CD4-positive, alpha-beta T cell treated with Interferon alpha-2 for 1 hour (primary cell): Measurements from ENCODE around the gene SCLT1.
A peak's percentile ranks its signal among the peaks of the same experiment; 100 is the strongest.
"Not testable (repeated sequence)": the region's sequence is repeated elsewhere in the genome, so short reads cannot be mapped to it uniquely, and the experiment has no call there.

Experiments
- DNase-seq, 2 donors: peaks; one replicate each; pipeline ENCODE4 v3.0.0-alpha.2; 2020 to 2022

SCLT1 gene

DNA sequence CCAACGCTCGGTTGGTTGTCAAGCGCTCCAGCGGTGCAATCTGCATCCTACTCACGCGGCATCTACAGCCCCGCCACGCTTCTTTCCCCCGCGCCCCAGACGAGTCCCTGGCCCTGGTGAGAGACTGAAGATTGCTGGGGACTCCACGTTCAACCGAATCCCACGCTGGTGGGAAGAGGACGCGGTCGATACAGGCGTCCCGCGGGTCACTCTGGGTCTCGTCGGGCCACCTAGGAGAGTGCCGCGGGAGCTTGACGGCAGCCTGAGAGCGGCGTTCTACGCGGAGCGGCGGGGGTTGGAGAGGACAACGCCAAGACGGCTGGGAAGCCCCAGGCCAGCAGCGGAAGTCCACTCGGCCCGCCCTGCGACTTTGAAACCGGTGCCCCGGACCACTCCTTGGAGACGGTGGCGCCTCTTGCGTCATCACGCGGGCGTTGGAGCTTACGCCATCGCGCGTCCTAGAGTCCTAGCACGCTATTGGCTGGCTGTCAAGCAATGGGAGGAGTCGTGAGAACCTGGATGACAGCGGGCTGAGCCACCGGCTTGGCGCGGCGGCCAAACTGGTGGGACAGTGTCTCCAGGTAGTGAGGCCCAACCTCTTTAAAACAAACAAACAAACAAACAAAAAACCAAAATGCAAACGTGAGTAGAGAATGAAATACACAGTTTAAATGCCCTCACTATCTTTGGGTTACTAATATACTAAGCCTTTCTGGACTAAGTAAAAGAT lies at the start of gene SCLT1:
TSS of gene SCLT1 (minus strand) at position 349 of the 730 bp plus-strand sequence. CDS start 436 bp downstream, outside the sequence.
- DNase-seq = peak; percentile 96

- no peak for DNase-seq
These were observed 47.2 kb upstream of the SCLT1 start for GRCh38 chr4:129140521-129140920.

GRCh38 chr4:129138810-129139496 lies 45.6 kb upstream of the SCLT1 start:
- DNase-seq = no peak

- DNase-seq = no peak
These were observed 43.1 kb upstream of the SCLT1 start for GRCh38 chr4:129136433-129136832.

DNA sequence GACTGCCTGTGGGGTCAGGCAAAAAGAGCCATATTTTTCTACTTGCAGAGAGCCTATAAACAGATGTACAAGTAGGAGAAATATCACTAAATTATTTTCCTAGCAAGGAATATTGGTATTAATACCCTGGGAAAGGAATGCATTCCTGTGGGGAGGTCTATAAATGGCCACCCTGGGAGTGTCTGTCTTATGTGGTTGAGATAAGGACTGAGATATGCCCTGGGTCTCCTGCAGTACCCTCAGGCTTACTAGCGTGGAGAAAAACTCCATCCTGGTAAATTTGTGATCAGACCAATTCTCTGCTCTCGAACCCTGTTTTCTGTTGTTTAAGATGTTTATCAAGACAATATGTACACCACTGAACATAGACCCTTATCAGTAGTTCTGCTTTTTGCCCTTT lies 38.0 kb upstream of the SCLT1 start:
- DNase-seq = no peak

DNA sequence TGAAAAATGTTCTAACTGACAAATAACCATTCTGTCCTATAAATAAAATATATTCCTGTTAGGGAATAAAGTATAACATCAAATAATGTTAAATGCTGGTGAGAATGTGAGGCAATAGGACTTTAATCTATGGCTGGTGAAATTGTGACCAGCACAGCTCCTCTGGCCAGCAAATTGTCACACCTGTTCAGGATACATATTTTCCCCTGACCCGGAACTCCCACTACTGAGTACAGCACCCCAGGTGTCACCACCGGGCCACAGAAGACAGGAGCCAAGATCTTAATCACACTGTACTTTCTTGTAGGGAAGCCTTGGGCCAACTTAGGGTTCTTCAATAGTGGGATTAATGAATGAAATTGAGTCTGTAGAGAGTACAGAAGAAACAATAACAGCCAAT lies 35.8 kb upstream of the SCLT1 start:
- no peak for DNase-seq

DNA sequence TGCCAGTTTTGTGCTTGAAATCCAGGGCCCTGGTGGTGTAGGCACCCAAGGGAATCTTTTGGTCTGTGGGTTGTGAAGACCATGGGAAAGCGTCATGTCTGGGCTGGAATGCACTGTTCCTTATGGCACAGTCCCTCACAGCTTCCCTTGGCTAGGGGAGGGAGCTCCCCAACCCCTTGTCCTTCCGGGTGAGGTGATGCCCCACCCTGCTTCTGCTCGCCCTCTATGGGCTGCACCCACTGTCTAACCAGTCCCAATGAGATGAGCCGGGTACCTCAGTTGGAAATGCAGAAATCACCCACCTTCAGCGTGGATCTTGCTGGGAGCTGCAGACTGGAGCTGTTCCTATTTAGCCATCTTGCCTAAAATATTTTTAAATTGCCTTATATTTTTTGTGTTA lies 33.3 kb upstream of the SCLT1 start:
- DNase-seq = not testable (repeated sequence)

DNA sequence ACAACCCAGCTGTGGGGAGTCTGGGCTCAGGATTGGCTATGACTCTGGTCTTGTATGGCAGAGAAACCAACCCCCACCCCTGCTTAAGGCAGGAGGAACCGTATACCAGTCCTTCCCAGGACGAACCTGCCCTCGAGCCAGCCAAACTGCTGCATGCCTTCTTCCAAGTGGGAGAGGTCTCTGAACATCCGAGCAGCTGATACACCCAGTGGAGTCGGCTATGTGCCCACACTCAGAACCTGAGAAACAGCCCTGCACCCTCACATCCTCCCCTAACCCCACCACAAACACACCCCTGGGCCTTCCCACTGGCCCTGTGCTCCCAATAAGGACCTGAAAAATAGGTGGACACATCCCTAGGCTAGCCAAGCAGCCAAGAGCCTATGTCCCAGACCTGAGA lies 24.4 kb upstream of the SCLT1 start:
- no peak for DNase-seq

- no peak for DNase-seq
These were observed 20.6 kb upstream of the SCLT1 start for GRCh38 chr4:129113919-129114318.

DNA sequence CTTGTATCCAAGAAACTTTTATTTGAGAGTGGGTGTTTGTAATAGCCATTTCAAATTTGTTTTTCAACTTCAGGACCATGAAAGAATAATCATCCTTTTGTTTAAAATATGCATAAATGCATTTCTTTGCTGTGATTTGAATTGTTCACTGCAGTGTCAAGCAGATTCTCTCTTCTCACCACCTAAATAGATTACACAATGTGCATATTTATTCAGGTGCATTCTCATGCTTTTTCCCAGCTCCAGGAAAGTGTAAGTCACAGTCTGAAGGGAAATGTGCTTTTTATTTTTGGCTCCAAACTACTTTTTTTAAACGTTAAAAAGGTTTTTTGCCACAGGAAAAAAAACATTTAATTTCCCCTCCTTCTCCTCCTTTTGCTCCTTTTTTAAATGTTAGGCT lies 20.1 kb upstream of the SCLT1 start:
- no peak for DNase-seq

GRCh38 chr4:129111919-129112318 lies 18.6 kb upstream of the SCLT1 start:
- no peak for DNase-seq

GRCh38 chr4:129110931-129111330 lies 17.6 kb upstream of the SCLT1 start:
- DNase-seq = no peak

DNA sequence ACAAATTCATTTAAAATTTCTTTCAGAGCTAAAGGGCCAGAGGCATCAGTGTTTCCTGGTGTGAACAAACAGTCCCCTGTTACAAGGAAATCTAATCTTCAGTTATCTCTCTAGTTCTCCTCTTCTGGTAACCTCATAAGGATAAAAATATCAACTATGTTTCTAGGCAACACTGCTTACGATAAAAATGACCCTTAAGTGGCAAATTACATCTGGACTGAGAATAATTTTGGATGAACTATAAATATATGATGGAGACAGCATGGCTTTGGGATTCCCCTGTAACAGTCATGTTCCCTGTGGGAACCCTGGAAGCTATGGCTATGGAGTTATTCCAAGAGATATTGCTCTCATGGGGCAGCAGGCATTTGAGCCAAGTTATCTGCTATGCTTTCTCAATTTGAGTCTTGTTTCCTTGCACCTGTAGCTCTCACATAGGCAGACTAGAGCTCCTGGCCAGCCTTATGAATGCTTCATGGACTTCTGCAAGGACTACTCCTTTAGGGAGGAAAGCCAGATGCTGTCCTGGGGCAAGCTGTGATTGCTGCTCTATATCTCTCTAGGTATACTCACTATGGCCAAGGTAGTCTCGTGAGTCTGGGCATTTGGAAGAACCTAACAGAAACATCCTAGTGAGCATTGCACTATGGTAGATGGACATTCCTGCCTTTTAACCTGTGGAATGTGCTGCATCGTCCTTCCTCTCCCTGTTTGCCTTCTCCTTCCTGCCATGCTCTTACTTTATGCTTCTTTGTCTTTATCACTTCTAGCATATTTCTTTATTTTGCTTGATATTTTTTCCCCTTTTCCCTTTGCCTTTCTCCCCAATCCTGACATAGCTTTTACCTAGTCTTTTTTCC lies 16.9 kb upstream of the SCLT1 start:
- no peak for DNase-seq

DNA sequence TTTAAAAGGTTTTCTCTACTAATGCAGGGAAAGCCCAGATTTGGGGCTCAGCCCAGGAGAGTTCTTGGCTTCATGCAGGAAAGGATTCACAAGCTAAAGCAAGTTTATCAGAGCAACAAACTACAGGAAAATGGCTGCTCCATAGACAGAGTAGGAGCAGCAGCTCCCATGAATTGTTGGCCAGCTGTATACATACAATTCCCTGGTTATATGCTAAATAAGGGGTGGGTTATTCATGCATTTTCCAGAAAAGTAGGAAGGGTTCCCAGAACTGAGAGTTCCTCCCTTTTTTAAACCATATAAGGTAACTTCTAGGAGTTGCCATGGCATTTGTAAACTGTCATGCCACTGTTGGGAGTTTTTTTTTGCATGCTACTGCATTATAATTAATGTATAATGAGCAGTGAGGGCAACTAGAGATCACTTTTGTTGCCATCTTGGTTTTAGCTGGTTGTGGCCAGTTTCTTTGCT lies 5.2 kb upstream of the SCLT1 start:
- no peak for DNase-seq

- peak; percentile 89 to 92 for DNase-seq
These were observed 2.6 kb upstream of the SCLT1 start, which contains the start of gene C4orf33 for GRCh38 chr4:129095811-129096454. Gene C4orf33, plus strand, starts transcription at chr4:129096152. Its CDS starts 6,459 bp downstream, at chr4:129102611.

- peak in 1 of 2 donors; percentile 21 for DNase-seq
These were observed 1.0 kb upstream of the SCLT1 start for GRCh38 chr4:129094347-129094746.

GRCh38 chr4:129092631-129093190 lies 628 bp downstream of the SCLT1 start:
- peak in 1 of 2 donors; percentile 16 for DNase-seq

- DNase-seq = no peak
These were observed 5.8 kb downstream of the SCLT1 start for GRCh38 chr4:129087516-129087915.

DNA sequence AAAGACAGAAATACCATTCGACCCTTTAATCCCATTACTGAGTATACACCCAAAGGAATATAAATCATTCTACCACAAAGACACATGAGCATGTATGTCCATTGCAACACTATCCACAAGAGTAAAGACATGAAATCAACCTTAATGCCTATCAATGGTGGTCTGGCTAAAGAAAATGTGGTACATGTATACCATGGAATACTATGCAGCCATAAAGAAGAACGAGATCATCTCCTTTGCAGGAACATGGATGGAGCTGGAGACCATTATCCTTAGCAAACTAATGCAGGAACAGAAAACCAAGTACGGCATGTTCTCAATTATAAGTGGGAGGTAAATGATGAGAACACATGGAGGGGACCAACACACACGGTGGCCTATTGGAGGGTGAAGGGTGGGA lies 7.9 kb downstream of the SCLT1 start:
- no peak for DNase-seq

- DNase-seq = no peak
These were observed 11.0 kb downstream of the SCLT1 start for GRCh38 chr4:129082302-129082701.

DNA sequence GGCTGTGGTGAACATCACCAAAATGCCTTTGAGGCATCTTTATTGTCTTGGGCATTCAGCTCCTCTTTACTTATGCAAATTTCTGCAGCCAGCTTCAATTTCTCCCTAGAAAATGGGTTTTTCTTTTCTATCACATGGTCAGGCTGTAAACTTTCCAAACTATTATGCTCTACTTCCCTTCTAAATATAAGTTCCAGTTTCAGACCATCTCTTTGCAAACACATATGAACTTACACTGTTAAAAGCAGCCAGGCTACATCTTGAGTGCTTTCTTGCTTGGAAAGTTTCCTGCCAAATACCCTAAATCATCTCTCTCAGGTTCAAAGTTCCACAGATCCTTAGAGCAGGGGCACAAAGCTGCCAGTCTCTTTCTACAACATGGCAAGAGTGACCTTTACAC lies 13.2 kb downstream of the SCLT1 start:
- no peak for DNase-seq

GRCh38 chr4:129077326-129077725 lies 16.0 kb downstream of the SCLT1 start:
- no peak for DNase-seq
